ENCODE data around the gene PDE3B. TPM values are rescaled to one million over a fixed set of nuclear protein-coding genes. Genes with fewer than 3 reads are reported as not detected.

PDE3B gene
- total and polyA plus RNA-seq, 11 donors, result 2.4 to 17.0 (median 10.0) TPM

GRCh38 chr11:14854057-14854456 lies 210.5 kb downstream of the PDE3B start:
- Histone ChIP-seq H3K4me1 (no peaks in the 10 kb centered on the region), H3K4me3 (no peak overlapping the region), H3K27ac (no peak overlapping the region), H3K27me3 (no peaks in the 10 kb centered on the region), H3K36me3 (no peaks in the 10 kb centered on the region), H3K9me3 (no peaks in the 10 kb centered on the region)
- intact Hi-C loops (cut with DNase I), result no loop called here
- DNase-seq, result no peak
- ATAC-seq, result no peak
- no peak for TF ChIP-seq POLR2A (IDR thresholded peaks at IDR 0.05)
- TF ChIP-seq, protein P1, sequence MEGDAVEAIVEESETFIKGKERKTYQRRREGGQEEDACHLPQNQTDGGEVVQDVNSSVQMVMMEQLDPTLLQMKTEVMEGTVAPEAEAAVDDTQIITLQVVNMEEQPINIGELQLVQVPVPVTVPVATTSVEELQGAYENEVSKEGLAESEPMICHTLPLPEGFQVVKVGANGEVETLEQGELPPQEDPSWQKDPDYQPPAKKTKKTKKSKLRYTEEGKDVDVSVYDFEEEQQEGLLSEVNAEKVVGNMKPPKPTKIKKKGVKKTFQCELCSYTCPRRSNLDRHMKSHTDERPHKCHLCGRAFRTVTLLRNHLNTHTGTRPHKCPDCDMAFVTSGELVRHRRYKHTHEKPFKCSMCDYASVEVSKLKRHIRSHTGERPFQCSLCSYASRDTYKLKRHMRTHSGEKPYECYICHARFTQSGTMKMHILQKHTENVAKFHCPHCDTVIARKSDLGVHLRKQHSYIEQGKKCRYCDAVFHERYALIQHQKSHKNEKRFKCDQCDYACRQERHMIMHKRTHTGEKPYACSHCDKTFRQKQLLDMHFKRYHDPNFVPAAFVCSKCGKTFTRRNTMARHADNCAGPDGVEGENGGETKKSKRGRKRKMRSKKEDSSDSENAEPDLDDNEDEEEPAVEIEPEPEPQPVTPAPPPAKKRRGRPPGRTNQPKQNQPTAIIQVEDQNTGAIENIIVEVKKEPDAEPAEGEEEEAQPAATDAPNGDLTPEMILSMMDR (IDR thresholded peaks at IDR 0.05), result no peak

- WGBS, 4 donors, result 74 to 88% (median 85%) methylated on average over 1 of the region's 1 CpG
- Histone ChIP-seq H3K27me3 (no peaks in the 10 kb centered on the region), H3K4me1 (no peaks in the 10 kb centered on the region), H3K9me3 (no peaks in the 10 kb centered on the region), H3K4me3 (no peak overlapping the region), H3K27ac (no peak overlapping the region), H3K36me3 (no peaks in the 10 kb centered on the region)
- ATAC-seq, result no peak
- DNase-seq, result no peak
- TF ChIP-seq, protein P1 (IDR thresholded peaks at IDR 0.05), result no peak
- no peak for TF ChIP-seq POLR2A (IDR thresholded peaks at IDR 0.05)
- intact Hi-C loops (cut with DNase I), result no loop called here
Observed at GRCh38 chr11:14855890-14856289, 212.3 kb downstream of the PDE3B start.

DNA sequence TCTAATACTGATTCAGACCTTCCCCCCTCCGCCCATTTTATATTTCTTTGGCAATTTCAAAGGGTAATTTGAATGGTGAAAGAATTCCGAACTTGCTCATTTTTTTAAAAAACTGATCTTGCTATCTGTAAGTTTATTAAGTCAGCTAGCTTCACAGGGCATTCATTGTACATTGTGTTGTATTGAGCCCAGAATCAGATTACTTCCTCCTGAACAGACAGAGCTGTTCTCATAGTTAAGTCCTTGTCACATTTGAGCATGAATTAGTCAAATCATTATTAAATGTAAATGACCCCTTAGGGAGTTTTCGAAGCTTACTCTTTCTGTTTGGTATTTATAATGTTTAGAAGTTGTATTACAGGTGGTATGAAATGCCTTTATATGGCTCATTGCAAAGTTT lies 214.0 kb downstream of the PDE3B start:
- DNase-seq (no peak), ATAC-seq (no peak)
- WGBS, 4 donors, result 80 to 89% (median 85%) methylated on average over 3 of the region's 3 CpGs
- intact Hi-C loops (cut with DNase I), result no loop called here
- no peak for TF ChIP-seq POLR2A (IDR thresholded peaks at IDR 0.05)
- TF ChIP-seq, protein P1 (IDR thresholded peaks at IDR 0.05), result no peak
- no peaks in the 10 kb centered on the region for H3K27me3 ChIP-seq
- no peaks in the 10 kb centered on the region for H3K36me3 ChIP-seq
- H3K4me1 ChIP-seq, result no peaks in the 10 kb centered on the region
- H3K4me3 ChIP-seq, result no peak overlapping the region
- no peaks in the 10 kb centered on the region for H3K9me3 ChIP-seq
- H3K27ac ChIP-seq, result no peak overlapping the region

GRCh38 chr11:14858404-14858803 lies 214.8 kb downstream of the PDE3B start:
- WGBS, 4 donors, result 77 to 97% (median 90%) methylated on average over 1 of the region's 1 CpG
- intact Hi-C loops (cut with DNase I), result no loop called here
- Histone ChIP-seq H3K9me3 (no peaks in the 10 kb centered on the region), H3K4me1 (no peaks in the 10 kb centered on the region), H3K4me3 (no peak overlapping the region), H3K27ac (no peak overlapping the region), H3K36me3 (peaks cover 0 to 2% (median 0%) of the 10 kb centered on the region in 9 donors), H3K27me3 (no peaks in the 10 kb centered on the region)
- DNase-seq, result no peak
- TF ChIP-seq POLR2A (IDR thresholded peaks at IDR 0.05), result no peak
- TF ChIP-seq, protein P1 (IDR thresholded peaks at IDR 0.05), result no peak
- no peak for ATAC-seq

Data from heart left ventricle (tissue), 16 donors.